Measurements from ENCODE around the gene GNG7. TPM values are rescaled to one million over a fixed set of nuclear protein-coding genes. Genes with fewer than 3 reads are reported as not detected.

GNG7 gene
- total RNA-seq, 1 donor = 0.72 TPM

- Histone ChIP-seq H4K20me1 (ENCODE audit: insufficient read depth, low read length) (no peaks in the 10 kb centered on the region), H3K27ac (ENCODE audit: low read depth, low read length) (no peak overlapping the region), H3K4me1 (ENCODE audit: insufficient read depth, low read length) (peaks cover 38% of the 10 kb centered on the region), H3K9me3 (ENCODE audit: low read depth, low read length) (no peaks in the 10 kb centered on the region), H3K79me2 (ENCODE audit: insufficient read depth, low read length) (no peaks in the 10 kb centered on the region), H2AFZ (ENCODE audit: low read length) (no peak overlapping the region), H3K4me2 (ENCODE audit: insufficient read depth, low read length) (no peak overlapping the region), H3K4me3 (ENCODE audit: insufficient read depth, low read length) (no peak overlapping the region), H3K27me3 (ENCODE audit: insufficient read depth, low read length) (no peaks in the 10 kb centered on the region), H3K36me3 (ENCODE audit: insufficient read depth, low read length) (no peaks in the 10 kb centered on the region)
- DNase-seq (ENCODE audit: insufficient read length, low spot score, missing footprints) = peak; percentile 45
- TF ChIP-seq, protein P1, sequence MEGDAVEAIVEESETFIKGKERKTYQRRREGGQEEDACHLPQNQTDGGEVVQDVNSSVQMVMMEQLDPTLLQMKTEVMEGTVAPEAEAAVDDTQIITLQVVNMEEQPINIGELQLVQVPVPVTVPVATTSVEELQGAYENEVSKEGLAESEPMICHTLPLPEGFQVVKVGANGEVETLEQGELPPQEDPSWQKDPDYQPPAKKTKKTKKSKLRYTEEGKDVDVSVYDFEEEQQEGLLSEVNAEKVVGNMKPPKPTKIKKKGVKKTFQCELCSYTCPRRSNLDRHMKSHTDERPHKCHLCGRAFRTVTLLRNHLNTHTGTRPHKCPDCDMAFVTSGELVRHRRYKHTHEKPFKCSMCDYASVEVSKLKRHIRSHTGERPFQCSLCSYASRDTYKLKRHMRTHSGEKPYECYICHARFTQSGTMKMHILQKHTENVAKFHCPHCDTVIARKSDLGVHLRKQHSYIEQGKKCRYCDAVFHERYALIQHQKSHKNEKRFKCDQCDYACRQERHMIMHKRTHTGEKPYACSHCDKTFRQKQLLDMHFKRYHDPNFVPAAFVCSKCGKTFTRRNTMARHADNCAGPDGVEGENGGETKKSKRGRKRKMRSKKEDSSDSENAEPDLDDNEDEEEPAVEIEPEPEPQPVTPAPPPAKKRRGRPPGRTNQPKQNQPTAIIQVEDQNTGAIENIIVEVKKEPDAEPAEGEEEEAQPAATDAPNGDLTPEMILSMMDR (IDR thresholded peaks at IDR 0.05; ENCODE audit: extremely low read depth, low read depth, low read length) = no peak
These were observed 209.6 kb downstream of the GNG7 start for GRCh38 chr19:2492870-2493269.

DNA sequence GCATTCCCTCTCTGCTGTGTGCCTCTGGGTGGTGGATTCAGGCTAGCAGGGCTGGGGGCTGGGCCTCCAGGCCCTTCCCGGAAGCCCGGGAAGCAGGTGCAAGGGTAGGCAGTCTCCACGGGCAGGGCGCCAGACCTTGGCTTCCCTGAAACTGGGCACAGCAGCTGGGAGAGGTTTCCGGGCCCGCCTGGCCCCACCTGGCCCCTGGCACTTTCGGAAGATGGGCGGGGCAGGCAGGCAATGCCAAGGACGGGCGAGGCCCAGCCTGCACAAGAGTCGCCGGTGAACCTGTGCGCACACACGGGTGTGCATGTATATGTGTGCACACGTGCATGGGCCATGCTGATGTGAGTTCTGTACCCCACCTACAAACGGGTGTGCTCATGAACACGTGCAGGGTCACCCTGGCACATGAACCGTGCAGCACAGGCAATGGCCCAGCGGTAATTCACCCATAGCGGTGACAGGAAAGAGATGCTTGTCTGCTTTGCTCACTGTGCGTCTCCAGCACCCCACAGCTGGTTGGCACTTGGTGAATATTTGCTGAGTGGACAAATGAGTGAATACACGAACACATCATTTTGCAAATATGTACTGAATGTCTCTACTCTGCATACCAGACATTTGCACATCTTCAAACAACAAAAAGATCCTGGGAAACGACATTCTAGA, 211.2 kb downstream of the GNG7 start:
- peak; percentile 98 for DNase-seq (ENCODE audit: insufficient read length, low spot score, missing footprints)

DNA sequence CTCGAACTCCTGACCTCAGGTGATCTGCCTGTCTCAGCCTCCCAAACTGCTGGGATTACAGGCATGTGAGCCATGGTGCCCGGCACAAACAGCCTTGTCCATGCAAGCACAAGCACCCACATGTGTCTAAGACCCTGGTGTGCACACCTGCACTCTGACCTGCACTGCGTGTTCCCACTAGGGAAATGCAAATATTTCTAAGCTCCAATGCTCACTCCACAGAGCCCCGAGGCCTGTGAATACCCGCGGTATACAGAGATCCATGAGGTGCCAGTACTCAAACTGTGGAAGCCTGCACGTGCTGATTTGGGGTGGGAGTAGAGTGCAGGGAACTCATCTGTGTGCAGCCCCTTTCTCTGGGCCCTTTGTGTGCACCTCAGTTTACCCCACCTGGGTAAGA, 211.8 kb downstream of the GNG7 start:
- H3K4me2 ChIP-seq (ENCODE audit: insufficient read depth, low read length) = no peak overlapping the region
- no peaks in the 10 kb centered on the region for H3K9me3 ChIP-seq (ENCODE audit: low read depth, low read length)
- no peak overlapping the region for H3K4me3 ChIP-seq (ENCODE audit: insufficient read depth, low read length)
- H3K27me3 ChIP-seq (ENCODE audit: insufficient read depth, low read length) = no peaks in the 10 kb centered on the region
- peak overlapping the region; percentile 60 for H3K27ac ChIP-seq (ENCODE audit: low read depth, low read length)
- no peaks in the 10 kb centered on the region for H3K79me2 ChIP-seq (ENCODE audit: insufficient read depth, low read length)
- TF ChIP-seq, protein P1 (IDR thresholded peaks at IDR 0.05; ENCODE audit: extremely low read depth, low read depth, low read length) = no peak
- peak; percentile 27 for DNase-seq (ENCODE audit: insufficient read length, low spot score, missing footprints)
- H3K36me3 ChIP-seq (ENCODE audit: insufficient read depth, low read length) = no peaks in the 10 kb centered on the region
- H4K20me1 ChIP-seq (ENCODE audit: insufficient read depth, low read length) = no peaks in the 10 kb centered on the region
- H3K4me1 ChIP-seq (ENCODE audit: insufficient read depth, low read length) = peaks cover 35% of the 10 kb centered on the region
- H2AFZ ChIP-seq (ENCODE audit: low read length) = no peak overlapping the region

More for the DNA sequence above, 211.2 kb downstream of the GNG7 start:
- H3K4me3 ChIP-seq (ENCODE audit: insufficient read depth, low read length) = no peak overlapping the region
- H3K27ac ChIP-seq (ENCODE audit: low read depth, low read length) = peak overlapping the region; percentile 75
- H3K9me3 ChIP-seq (ENCODE audit: low read depth, low read length) = no peaks in the 10 kb centered on the region
- peak overlapping the region; percentile 60 for H3K4me2 ChIP-seq (ENCODE audit: insufficient read depth, low read length)
- no peaks in the 10 kb centered on the region for H3K36me3 ChIP-seq (ENCODE audit: insufficient read depth, low read length)
- no peaks in the 10 kb centered on the region for H3K27me3 ChIP-seq (ENCODE audit: insufficient read depth, low read length)
- no peaks in the 10 kb centered on the region for H3K79me2 ChIP-seq (ENCODE audit: insufficient read depth, low read length)
- TF ChIP-seq, protein P1 (IDR thresholded peaks at IDR 0.05; ENCODE audit: extremely low read depth, low read depth, low read length) = no peak
- peaks cover 38% of the 10 kb centered on the region for H3K4me1 ChIP-seq (ENCODE audit: insufficient read depth, low read length)
- H2AFZ ChIP-seq (ENCODE audit: low read length) = no peak overlapping the region
- H4K20me1 ChIP-seq (ENCODE audit: insufficient read depth, low read length) = no peaks in the 10 kb centered on the region

DNA sequence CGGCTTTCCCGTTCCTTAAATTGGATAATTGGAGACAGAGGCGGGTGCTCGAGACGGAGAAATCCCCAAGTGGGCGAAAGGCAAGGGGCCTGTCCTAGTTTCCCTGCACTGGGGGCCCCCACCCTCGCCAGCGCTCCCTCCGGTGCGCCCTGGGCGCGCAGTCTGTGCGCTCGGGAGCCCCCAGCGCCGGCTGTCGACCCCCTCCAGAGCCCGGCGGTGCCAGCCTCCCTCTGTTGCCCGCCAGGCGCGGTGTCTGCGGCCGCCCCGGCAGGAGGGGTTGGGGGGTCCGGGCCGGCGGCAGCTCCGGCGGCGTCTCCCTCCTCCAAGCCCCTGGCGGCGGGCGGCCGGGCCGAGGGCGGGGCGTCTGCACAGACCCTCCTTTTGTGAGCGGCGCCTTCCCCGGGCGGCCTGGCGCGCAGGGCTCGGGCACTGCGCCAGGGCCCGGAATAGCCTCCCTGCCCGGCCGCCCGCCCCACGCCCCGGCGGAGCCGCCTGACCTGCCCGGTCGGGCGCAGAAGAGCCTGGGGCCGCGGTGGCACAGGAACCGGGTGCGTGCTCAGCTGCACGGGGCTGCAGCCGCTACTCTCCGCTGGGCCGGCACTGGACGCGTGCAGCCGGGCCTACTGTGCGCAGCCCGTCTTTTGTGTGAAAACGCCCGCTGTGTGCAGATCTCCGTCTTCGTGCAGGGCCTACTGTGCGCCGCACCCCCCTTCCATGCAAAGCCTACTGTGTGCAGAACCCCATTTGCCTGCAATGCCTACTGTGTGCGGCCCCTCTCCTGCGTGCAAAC, 213.4 kb downstream of the GNG7 start:
- TF ChIP-seq, protein P1 (IDR thresholded peaks at IDR 0.05; ENCODE audit: extremely low read depth, low read depth, low read length) = no peak
- Histone ChIP-seq H3K27ac (ENCODE audit: low read depth, low read length) (no peak overlapping the region), H3K4me2 (ENCODE audit: insufficient read depth, low read length) (peak overlapping the region; percentile 67), H3K27me3 (ENCODE audit: insufficient read depth, low read length) (no peaks in the 10 kb centered on the region), H3K36me3 (ENCODE audit: insufficient read depth, low read length) (no peaks in the 10 kb centered on the region), H3K9me3 (ENCODE audit: low read depth, low read length) (no peaks in the 10 kb centered on the region), H3K4me1 (ENCODE audit: insufficient read depth, low read length) (peaks cover 22% of the 10 kb centered on the region), H4K20me1 (ENCODE audit: insufficient read depth, low read length) (no peaks in the 10 kb centered on the region), H3K4me3 (ENCODE audit: insufficient read depth, low read length) (peak overlapping the region; percentile 58), H3K79me2 (ENCODE audit: insufficient read depth, low read length) (no peaks in the 10 kb centered on the region), H2AFZ (ENCODE audit: low read length) (peak overlapping the region; percentile 65)
- DNase-seq (ENCODE audit: insufficient read length, low spot score, missing footprints) = peak; percentile 94

Measured in osteoblast (primary cell).